Endothelial cell of umbilical vein (primary cell): ENCODE measurements around the gene XIAP.

ENCODE experiments used
- POLR2A ChIP-seq: IDR thresholded peaks from 2 replicates; pipeline ENCODE4 v1.6.1; 2012; ENCODE audit warnings: low read depth, mild to moderate bottlenecking, control low read depth, low read length
- POLR2AphosphoS5 ChIP-seq: IDR thresholded peaks from 2 replicates; pipeline ENCODE4 v1.6.1; 2012; ENCODE audit warnings: low read depth, mild to moderate bottlenecking, control low read depth, low read length, moderate library complexity; ENCODE audit not compliant: insufficient read depth
- TF ChIP-seq, protein P1 (sequence below), 2 donors: IDR thresholded peaks; 1 replicate in 1 of 2; 2 replicates in 1 of 2; pipeline ENCODE4 v1.5.1; 2011; ENCODE audit warnings: low read length in 2 of 2, mild to moderate bottlenecking in 2 of 2, moderate library complexity in 2 of 2, control low read depth in 1 of 2, inconsistent platforms in 1 of 2, low read depth in 1 of 2; ENCODE audit not compliant: insufficient read depth in 1 of 2; ENCODE audit errors: extremely low read depth in 1 of 2
- TF ChIP-seq, protein P2 (sequence below): IDR thresholded peaks from 2 replicates; pipeline ENCODE4 v1.6.1; 2011; ENCODE audit not compliant: insufficient read depth, insufficient read length

DNA sequence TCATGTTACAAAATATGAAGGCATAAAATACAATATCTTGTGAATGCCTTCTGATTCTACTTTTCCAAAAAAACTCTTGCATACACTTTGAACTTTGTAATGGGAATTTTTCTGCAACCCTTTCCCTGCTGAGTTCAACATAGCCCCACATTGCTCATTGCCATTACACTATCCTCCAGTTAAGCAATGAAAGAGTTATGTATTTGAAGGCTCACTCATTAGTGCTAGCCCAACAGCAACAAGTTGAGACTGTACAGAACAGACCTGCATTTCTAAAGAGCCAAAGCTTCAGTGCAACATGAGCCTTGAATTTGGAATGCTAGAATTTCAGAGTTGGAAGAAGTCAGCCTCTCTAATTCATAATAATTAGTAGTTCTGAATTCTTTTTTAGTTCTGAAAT is 57.2 kb downstream of the XIAP start:
- TF ChIP-seq, protein P1, sequence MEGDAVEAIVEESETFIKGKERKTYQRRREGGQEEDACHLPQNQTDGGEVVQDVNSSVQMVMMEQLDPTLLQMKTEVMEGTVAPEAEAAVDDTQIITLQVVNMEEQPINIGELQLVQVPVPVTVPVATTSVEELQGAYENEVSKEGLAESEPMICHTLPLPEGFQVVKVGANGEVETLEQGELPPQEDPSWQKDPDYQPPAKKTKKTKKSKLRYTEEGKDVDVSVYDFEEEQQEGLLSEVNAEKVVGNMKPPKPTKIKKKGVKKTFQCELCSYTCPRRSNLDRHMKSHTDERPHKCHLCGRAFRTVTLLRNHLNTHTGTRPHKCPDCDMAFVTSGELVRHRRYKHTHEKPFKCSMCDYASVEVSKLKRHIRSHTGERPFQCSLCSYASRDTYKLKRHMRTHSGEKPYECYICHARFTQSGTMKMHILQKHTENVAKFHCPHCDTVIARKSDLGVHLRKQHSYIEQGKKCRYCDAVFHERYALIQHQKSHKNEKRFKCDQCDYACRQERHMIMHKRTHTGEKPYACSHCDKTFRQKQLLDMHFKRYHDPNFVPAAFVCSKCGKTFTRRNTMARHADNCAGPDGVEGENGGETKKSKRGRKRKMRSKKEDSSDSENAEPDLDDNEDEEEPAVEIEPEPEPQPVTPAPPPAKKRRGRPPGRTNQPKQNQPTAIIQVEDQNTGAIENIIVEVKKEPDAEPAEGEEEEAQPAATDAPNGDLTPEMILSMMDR (IDR thresholded peaks at IDR 0.05; ENCODE audit: extremely low read depth in 1 of 2, insufficient read depth in 1 of 2, low read depth in 1 of 2, low read length in 2 of 2), result no peak
- no peak for TF ChIP-seq POLR2A
- TF ChIP-seq, protein P2, sequence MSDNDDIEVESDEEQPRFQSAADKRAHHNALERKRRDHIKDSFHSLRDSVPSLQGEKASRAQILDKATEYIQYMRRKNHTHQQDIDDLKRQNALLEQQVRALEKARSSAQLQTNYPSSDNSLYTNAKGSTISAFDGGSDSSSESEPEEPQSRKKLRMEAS, result no peak
- no peak for TF ChIP-seq POLR2AphosphoS5
